ENCODE data around the gene BAD. TPM values are rescaled to one million over a fixed set of nuclear protein-coding genes. Genes with fewer than 3 reads are reported as not detected.

BAD gene
- total RNA-seq, 1 experiment from 2014 or later: 48.4 TPM

DNA sequence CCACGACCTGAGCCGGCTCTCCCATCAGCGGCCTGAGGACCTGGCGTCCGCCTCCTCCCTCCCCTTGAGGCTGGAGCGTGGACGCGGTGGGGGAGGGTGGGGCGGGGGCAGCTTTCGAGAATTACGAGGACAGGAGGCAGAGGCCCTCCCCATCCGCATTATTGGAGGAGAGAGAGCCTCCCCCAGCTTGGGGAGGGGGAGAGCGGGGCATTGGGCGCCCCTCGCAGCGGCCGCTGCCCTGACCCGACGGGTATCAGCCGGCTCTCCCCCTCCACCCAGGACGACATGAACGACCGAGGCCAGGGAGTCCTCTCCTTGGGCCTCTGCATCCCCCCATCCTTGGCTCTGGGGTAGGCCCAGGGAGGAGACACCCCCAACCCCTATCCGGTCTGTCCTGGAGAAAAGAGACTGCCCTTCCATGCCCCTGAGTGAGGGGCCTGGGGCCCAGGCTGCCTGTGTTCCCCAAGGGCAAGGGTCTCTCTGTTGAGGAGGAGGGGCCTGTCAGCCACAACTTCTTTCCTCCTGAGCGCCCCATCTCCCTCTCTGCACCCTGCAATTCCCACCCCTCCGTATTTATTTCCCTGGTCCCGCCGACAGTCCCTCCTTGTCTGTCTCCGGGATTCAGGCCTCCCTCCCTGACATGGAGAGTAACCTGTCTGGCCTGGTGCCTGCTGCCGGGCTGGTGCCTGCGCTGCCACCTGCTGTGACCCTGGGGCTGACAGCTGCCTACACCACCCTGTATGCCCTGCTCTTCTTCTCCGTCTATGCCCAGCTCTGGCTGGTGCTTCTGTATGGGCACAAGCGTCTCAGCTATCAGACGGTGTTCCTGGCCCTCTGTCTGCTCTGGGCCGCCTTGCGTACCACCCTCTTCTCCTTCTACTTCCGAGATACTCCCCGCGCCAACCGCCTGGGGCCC lies 1.7 kb upstream of the BAD start:
- no TSS peak for BruUV-seq (replicated peaks)
- Histone ChIP-seq H3K27me3 (replicated peaks; ENCODE audit: insufficient read depth, low read depth, low read length, poor library complexity) (peaks cover 11% of the 10 kb centered on the region), H3K9me3 (ENCODE audit: low read depth, low read length, poor library complexity, severe bottlenecking) (no peaks in the 10 kb centered on the region), H3K36me3 (ENCODE audit: insufficient read depth, low read length, poor library complexity, severe bottlenecking) (peaks cover 6% of the 10 kb centered on the region), H3K27ac (ENCODE audit: low read depth, low read length, poor library complexity, severe bottlenecking) (peak overlapping the region; percentile 73), H3K4me3 (ENCODE audit: low read depth, low read length, poor library complexity, severe bottlenecking) (peak overlapping the region; percentile 87), H3K4me1 (ENCODE audit: insufficient read depth, low read length, poor library complexity, severe bottlenecking) (peaks cover 13% of the 10 kb centered on the region)
- ChIA-PET POLR2A (ENCODE audit: low non-redundant PET) (no interaction called here), CTCF (interaction anchor here (0.7 kb wide), 2 partner anchors 22 to 64 kb away, joined by 5 to 8 read pairs; no protein-coding TSS in a partner anchor)
- intact Hi-C loops (cut with micrococcal nuclease; ENCODE audit: unreplicated experiment): loop anchor here (2.0 kb wide), 1 partner anchor 15 kb away; no protein-coding TSS in a partner anchor
- DNase-seq (ENCODE audit: low spot score): no peak
- TF ChIP-seq, protein P1, sequence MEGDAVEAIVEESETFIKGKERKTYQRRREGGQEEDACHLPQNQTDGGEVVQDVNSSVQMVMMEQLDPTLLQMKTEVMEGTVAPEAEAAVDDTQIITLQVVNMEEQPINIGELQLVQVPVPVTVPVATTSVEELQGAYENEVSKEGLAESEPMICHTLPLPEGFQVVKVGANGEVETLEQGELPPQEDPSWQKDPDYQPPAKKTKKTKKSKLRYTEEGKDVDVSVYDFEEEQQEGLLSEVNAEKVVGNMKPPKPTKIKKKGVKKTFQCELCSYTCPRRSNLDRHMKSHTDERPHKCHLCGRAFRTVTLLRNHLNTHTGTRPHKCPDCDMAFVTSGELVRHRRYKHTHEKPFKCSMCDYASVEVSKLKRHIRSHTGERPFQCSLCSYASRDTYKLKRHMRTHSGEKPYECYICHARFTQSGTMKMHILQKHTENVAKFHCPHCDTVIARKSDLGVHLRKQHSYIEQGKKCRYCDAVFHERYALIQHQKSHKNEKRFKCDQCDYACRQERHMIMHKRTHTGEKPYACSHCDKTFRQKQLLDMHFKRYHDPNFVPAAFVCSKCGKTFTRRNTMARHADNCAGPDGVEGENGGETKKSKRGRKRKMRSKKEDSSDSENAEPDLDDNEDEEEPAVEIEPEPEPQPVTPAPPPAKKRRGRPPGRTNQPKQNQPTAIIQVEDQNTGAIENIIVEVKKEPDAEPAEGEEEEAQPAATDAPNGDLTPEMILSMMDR (conservative IDR thresholded peaks at IDR 0.05; ENCODE audit: low read depth, low read length): no peak
- TF ChIP-seq EZH2 (IDR thresholded peaks at IDR 0.05; ENCODE audit: borderline replicate concordance, low read depth, low read length, poor library complexity, severe bottlenecking): no peak

DNA sequence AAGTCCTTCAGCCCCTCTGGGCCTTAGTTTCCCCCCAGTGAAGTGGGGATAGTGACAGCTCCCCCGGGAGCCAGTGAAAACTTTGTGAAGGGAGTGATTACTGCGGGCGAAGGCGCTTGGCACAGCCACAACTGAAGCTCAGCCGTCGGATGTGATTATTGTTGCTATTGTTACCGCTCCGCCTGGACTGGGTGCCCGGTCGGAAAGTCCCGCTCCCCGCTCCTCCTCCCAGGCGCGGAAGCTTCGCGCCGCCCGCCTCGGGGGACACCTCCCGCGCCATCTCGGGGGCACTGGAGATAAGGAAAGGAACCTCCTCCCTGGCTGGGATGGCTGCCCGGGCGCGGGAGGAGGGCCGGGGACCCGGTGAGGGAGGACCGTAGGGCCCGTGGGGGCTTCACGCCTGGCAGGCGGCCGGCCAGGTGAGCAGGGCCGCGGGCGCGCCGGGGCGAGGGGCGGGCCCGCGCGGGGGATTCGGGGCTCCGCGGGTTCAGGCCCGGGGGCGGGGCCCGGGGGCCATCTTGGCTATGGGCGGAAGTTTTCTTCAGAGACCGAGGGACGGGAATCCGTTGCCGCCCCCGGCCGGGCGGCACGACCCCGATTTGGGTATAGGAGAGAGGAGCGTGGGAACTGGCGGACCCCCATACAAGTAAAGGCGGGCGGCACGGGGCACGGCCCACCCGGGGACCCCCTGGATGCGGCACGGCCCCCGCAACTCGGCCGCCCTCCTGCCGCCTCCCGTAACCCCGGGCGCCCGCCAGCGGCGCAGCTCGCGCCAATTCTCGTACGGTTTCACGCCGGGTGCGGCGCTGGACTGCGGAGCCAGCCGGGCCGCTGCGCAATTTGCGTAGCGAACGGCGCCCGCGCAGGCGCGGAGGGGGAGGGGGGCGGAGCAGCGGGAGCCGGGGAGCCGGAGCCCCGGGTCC lies 758 bp upstream of the BAD start, which contains the start of gene GPR137:
GPR137 (plus strand) TSS at position 887 of the 923 bp plus-strand sequence. CDS start 677 bp downstream, outside the sequence.
- Histone ChIP-seq H3K27me3 (replicated peaks; ENCODE audit: insufficient read depth, low read depth, low read length, poor library complexity) (peaks cover 2% of the 10 kb centered on the region), H3K4me1 (ENCODE audit: insufficient read depth, low read length, poor library complexity, severe bottlenecking) (peaks cover 13% of the 10 kb centered on the region), H3K27ac (ENCODE audit: low read depth, low read length, poor library complexity, severe bottlenecking) (peak within 1 kb of the TSS; percentile 73), H3K9me3 (ENCODE audit: low read depth, low read length, poor library complexity, severe bottlenecking) (no peaks in the 10 kb centered on the region), H3K4me3 (ENCODE audit: low read depth, low read length, poor library complexity, severe bottlenecking) (peak within 1 kb of the TSS; percentile 87), H3K36me3 (ENCODE audit: insufficient read depth, low read length, poor library complexity, severe bottlenecking) (peaks cover 6% of the 10 kb centered on the region)
- intact Hi-C loops (cut with micrococcal nuclease; ENCODE audit: unreplicated experiment): loop anchor here (2.0 kb wide), 1 partner anchor 14 kb away; no protein-coding TSS in a partner anchor
- ChIA-PET CTCF (interaction anchor here (0.7 to 1.6 kb wide), 3 partner anchors 14 to 65 kb away, joined by 3 to 8 read pairs (median 7); no protein-coding TSS in a partner anchor), POLR2A (ENCODE audit: low non-redundant PET) (no interaction called here)
- TSS peak; percentile 50 for BruUV-seq (replicated peaks)
- DNase-seq (ENCODE audit: low spot score): peak; percentile 92
- no peak for TF ChIP-seq EZH2 (IDR thresholded peaks at IDR 0.05; ENCODE audit: borderline replicate concordance, low read depth, low read length, poor library complexity, severe bottlenecking)
- TF ChIP-seq, protein P1 (conservative IDR thresholded peaks at IDR 0.05; ENCODE audit: low read depth, low read length): no peak

DNA sequence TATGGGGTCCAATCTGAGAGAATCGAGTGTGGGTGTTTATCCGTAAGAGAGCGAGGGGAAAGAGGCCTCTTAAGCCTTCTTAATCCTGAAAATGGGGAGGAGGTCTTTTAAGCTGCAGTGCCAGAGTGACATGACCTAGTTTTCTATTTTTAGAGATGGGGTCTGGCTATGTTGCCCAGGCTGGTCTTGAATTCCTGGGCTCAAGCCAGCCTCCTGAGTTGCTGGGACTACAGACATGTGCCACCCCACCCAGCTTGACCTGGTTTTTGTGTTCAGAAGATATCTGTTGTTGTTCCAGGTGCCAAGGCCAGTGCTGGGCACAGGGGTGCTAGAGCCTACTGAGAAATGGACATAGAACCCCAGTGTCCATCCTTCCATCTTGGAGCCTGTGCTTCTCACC lies 1.4 kb downstream of the BAD start:
- ChIA-PET CTCF (interaction anchor here (1.2 kb wide), 1 partner anchor 18 kb away, joined by 3 read pairs; no protein-coding TSS in a partner anchor), POLR2A (ENCODE audit: low non-redundant PET) (no interaction called here)

More for the DNA sequence above, 1.4 kb downstream of the BAD start:
- Histone ChIP-seq H3K27ac (ENCODE audit: low read depth, low read length, poor library complexity, severe bottlenecking) (no peak overlapping the region), H3K9me3 (ENCODE audit: low read depth, low read length, poor library complexity, severe bottlenecking) (no peaks in the 10 kb centered on the region), H3K36me3 (ENCODE audit: insufficient read depth, low read length, poor library complexity, severe bottlenecking) (peaks cover 12% of the 10 kb centered on the region), H3K4me1 (ENCODE audit: insufficient read depth, low read length, poor library complexity, severe bottlenecking) (peaks cover 13% of the 10 kb centered on the region), H3K27me3 (replicated peaks; ENCODE audit: insufficient read depth, low read depth, low read length, poor library complexity) (no peaks in the 10 kb centered on the region), H3K4me3 (ENCODE audit: low read depth, low read length, poor library complexity, severe bottlenecking) (no peak overlapping the region)
- TF ChIP-seq EZH2 (IDR thresholded peaks at IDR 0.05; ENCODE audit: borderline replicate concordance, low read depth, low read length, poor library complexity, severe bottlenecking): no peak
- TF ChIP-seq, protein P1 (conservative IDR thresholded peaks at IDR 0.05; ENCODE audit: low read depth, low read length): no peak
- no peak for DNase-seq (ENCODE audit: low spot score)
- intact Hi-C loops (cut with micrococcal nuclease; ENCODE audit: unreplicated experiment): no loop called here
- BruUV-seq (replicated peaks): no TSS peak
